Motor neuron (in vitro differentiated cells): Measurements from ENCODE around the gene ARHGDIG. TPM values are rescaled to one million over a fixed set of nuclear protein-coding genes. Genes with fewer than 3 reads are reported as not detected.
A peak's percentile ranks its signal among the peaks of the same experiment; 100 is the strongest.

Experiments
- ATAC-seq, 8 experiments: fragments of 200-7000 bp; cut with Tn5 transposase; replicated peaks in 6 of 8; 2 replicates each; pipeline ENCODE4 v1.8.0; 2021; ENCODE audit warnings: mild to moderate bottlenecking in 8 of 8, moderate library complexity in 8 of 8
- H3K27ac ChIP-seq, 2 donors: fragments of 250-450 bp; sonication (Bioruptor Pico); 2 replicates each; pipeline ENCODE4 v1.9.0; 2021; ENCODE audit warnings: antibody characterized with exemption in 2 of 2, mild to moderate bottlenecking in 2 of 2, moderate library complexity in 1 of 2
- H3K4me1 ChIP-seq, 2 donors: fragments of 250-450 bp; sonication (Bioruptor Pico); replicated peaks in 1 of 2; 2 replicates each; pipeline ENCODE4 v1.6.1; 2021; ENCODE audit warnings: antibody characterized with exemption in 2 of 2, mild to moderate bottlenecking in 2 of 2, moderate library complexity in 1 of 2
- H3K4me3 ChIP-seq, 5 donors: fragments of 250-450 bp; sonication (Bioruptor Pico); 2 replicates each; pipeline ENCODE4 v1.9.0; 2021; ENCODE audit warnings: antibody characterized with exemption in 5 of 5, mild to moderate bottlenecking in 5 of 5, moderate library complexity in 4 of 5
- WGBS, 10 experiments: fragments of 450-650 bp; shearing (Covaris generic); methylation state at CpG; one replicate each; pipeline ENCODE4 v1.0.0; 2022; 5-methylcytosine and 5-hydroxymethylcytosine counted together
- in situ Hi-C, 9 experiments: fragments of 400-800 bp; cut with MboI; loops; one replicate each; pipeline ENCODE4 v1.15.0; 2021; ENCODE audit warnings: low sequenced_read_pairs in 9 of 9, low pct_unique_long_range_greater_than_20kb in 2 of 9; ENCODE audit not compliant: unreplicated experiment in 9 of 9
- total RNA-seq, 8 experiments: library from RNA; unstranded; fragments of 300-600 nt; gene quantifications; 2 replicates each; pipeline versions ENCODE4 v1.2.3 to v1.2.4, GENCODE V29; 2022

ARHGDIG gene
- total RNA-seq, 8 experiments from 2014 or later: 0.25 to 55.2 (median 8.5) TPM

DNA sequence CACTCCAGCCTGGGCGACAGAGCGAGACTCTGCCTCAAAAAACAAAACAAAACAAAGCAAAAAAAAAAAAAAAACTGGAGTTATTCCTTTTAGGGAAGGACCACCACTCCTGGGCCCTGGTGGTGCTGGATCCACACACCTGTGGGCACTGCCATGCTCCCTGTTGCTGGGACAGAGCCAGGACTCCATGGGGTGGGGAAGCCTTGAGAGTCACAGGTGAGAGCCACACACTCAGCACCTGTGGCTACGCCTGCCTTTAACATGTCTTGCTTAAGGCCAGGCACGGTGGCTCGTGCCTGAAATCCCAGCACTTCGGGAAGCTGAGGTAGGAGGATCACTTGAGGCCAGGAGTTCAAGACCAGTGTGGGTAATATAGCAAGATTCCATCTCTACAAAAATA is 20.8 kb downstream of the ARHGDIG start:
- Histone ChIP-seq H3K4me1 (peaks cover 0 to 4% of the 10 kb centered on the region in 2 donors), H3K4me3 (no peak overlapping the region), H3K27ac (no peak overlapping the region)
- no peak for ATAC-seq
- WGBS, 10 experiments: 85 to 100% methylated on average over 2 to 4 of the region's 6 CpGs; no CpG with 5 or more reads in 8 of the 10 experiments
- in situ Hi-C loops: no loop called here

GRCh38 chr16:301950-302349 is 21.6 kb downstream of the ARHGDIG start:
- H3K4me3 ChIP-seq: no peak overlapping the region
- 96 to 100% (median 100%) methylated on average over 1 to 4 of the region's 13 CpGs; no CpG with 5 or more reads in 5 of the 10 experiments for WGBS, 10 experiments
- H3K4me1 ChIP-seq: peaks cover 0 to 8% of the 10 kb centered on the region in 2 donors
- ATAC-seq: no peak
- no peak overlapping the region for H3K27ac ChIP-seq
- in situ Hi-C loops: no loop called here

DNA sequence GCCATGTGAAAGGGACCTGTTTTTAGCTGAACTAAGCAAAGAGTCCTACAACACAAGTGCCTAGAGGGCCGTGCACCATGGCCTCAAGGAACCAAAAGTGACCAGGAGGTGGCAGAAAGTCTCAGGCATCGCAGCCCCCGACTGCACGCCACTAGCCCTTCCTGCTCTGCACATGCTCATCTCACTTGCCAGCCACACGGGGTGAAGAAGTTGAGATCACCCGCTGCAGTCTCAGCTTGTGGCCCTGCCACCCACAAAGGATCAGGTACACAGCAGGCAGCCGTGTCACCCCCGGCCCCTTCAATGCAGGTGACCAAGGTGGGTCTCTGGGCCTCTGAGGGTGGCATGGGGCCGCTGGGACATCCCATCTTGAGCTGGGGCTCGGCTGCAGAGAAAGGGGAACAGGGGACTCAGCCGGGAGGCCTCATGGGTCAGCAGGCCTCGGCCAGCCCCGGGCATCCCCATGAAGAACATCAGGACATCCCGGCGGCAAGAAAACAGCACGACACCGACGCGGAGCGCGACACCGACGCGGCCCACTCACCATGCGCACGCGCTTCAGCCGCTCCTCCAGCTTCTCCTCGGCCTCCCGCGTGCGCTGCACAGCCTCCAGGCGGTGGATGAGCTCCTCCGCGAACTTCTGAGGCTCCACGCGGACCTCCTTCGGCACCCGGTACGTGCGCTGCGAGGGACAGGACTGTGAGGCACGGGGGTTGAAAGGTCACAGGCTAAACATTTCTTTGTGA is 23.5 kb downstream of the ARHGDIG start:
- WGBS, 10 experiments: 60 to 94% (median 89%) methylated on average over 1 to 18 of the region's 43 CpGs; no CpG with 5 or more reads in 2 of the 10 experiments
- ATAC-seq: peak in 4 of 8 experiments; percentile 44 to 71 (median 60)
- Histone ChIP-seq H3K27ac (no peak overlapping the region), H3K4me1 (peaks cover 0 to 8% of the 10 kb centered on the region in 2 donors), H3K4me3 (no peak overlapping the region)
- in situ Hi-C loops: no loop called here

GRCh38 chr16:305916-306626 is 25.7 kb downstream of the ARHGDIG start:
- Histone ChIP-seq H3K4me3 (no peak overlapping the region), H3K4me1 (peaks cover 0 to 8% of the 10 kb centered on the region in 2 donors), H3K27ac (no peak overlapping the region)
- ATAC-seq: peak in 5 of 8 experiments; percentile 13 to 55 (median 32)
- WGBS, 10 experiments: 80 to 100% (median 89%) methylated on average over 1 to 10 of the region's 19 CpGs; no CpG with 5 or more reads in 3 of the 10 experiments
- in situ Hi-C loops: no loop called here

DNA sequence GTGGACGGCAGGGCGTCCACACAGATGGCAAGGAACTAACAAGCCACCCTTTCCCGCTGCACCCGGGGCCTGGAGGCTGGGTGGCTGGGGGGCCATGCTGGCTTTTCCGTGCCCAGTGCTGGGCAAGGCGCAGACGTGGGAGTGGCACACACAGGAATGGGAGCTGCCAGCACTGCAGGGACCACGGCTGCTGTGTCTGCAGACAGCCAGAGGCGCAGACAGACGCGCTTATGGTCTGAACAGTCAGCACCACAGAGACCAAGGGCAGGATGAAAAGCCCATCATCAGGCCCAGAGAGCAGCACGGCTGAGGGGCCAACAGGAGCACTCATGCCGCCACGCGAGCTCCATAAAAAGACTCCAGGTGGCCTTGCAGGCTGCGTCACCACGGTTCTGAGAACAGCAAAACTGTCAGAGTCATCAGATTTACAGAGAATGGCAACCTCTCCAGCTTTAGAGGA is 26.6 kb downstream of the ARHGDIG start:
- ATAC-seq: peak in 3 of 8 experiments; percentile 44 to 59 (median 48)
- Histone ChIP-seq H3K27ac (peak overlapping the region in 1 of 2 donors; percentile 25), H3K4me1 (peaks cover 0 to 8% of the 10 kb centered on the region in 2 donors), H3K4me3 (no peak overlapping the region)
- 40 to 90% (median 70%) methylated on average over 2 to 6 of the region's 17 CpGs; no CpG with 5 or more reads in 5 of the 10 experiments for WGBS, 10 experiments
- in situ Hi-C loops: no loop called here

DNA sequence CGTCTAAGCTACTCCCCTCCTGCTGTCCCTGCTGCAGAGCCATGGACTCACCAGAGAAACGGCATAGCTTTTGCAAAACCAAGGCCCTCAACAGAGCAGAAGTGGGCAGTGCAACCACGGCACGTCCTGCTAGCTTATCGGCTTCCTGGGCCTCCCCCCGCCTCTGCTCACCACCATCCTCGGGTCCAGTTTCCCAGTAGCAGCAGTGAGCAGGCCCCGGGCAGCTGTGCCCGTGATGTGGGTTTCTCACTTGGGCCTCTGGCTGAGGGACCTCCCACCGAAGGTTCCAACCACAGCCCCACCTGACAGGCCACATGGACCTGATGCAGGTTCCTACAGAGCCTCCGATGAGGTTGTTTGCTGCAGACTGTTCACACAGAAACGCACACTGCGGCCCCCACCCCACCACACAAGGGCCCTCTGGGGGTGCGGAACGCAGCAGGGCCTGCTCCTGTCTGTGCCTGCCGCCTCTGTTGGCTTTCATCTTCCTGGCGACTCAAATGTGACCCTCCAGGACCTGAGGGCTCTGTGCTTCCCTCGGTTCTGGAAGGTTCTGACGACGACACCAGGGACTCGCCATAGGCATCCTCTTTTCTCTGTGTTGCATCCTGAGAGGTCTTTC is 27.4 kb downstream of the ARHGDIG start:
- H3K4me1 ChIP-seq: peaks cover 0 to 8% of the 10 kb centered on the region in 2 donors
- no peak overlapping the region for H3K27ac ChIP-seq
- in situ Hi-C loops: no loop called here
- 73 to 100% (median 100%) methylated on average over 2 to 3 of the region's 21 CpGs; no CpG with 5 or more reads in 7 of the 10 experiments for WGBS, 10 experiments
- ATAC-seq: no peak
- no peak overlapping the region for H3K4me3 ChIP-seq

GRCh38 chr16:309476-309875 is 29.1 kb downstream of the ARHGDIG start:
- no peak for ATAC-seq
- no peak overlapping the region for H3K4me3 ChIP-seq

GRCh38 chr16:311725-312124 is 31.3 kb downstream of the ARHGDIG start:
- Histone ChIP-seq H3K4me1 (peaks cover 5 to 8% of the 10 kb centered on the region in 2 donors), H3K4me3 (no peak overlapping the region), H3K27ac (no peak overlapping the region)
- no peak for ATAC-seq
- in situ Hi-C loops: no loop called here
- 93 to 100% (median 100%) methylated on average over 1 to 6 of the region's 15 CpGs; no CpG with 5 or more reads in 7 of the 10 experiments for WGBS, 10 experiments

More at GRCh38 chr16:309476-309875, 29.1 kb downstream of the ARHGDIG start:
- peaks cover 0 to 10% of the 10 kb centered on the region in 2 donors for H3K4me1 ChIP-seq
- H3K27ac ChIP-seq: no peak overlapping the region
- WGBS, 10 experiments: 72 to 88% (median 85%) methylated on average over 1 to 4 of the region's 7 CpGs; no CpG with 5 or more reads in 6 of the 10 experiments
- in situ Hi-C loops: no loop called here

GRCh38 chr16:314351-314750 is 34.0 kb downstream of the ARHGDIG start:
- ATAC-seq: peak in 3 of 8 experiments; percentile 8 to 37 (median 21)
- peaks cover 5 to 8% of the 10 kb centered on the region in 2 donors for H3K4me1 ChIP-seq
- H3K27ac ChIP-seq: peak overlapping the region in 1 of 2 donors; percentile 9
- no peak overlapping the region for H3K4me3 ChIP-seq
- WGBS, 10 experiments: 87 to 96% (median 90%) methylated on average over 2 to 10 of the region's 16 CpGs; no CpG with 5 or more reads in 5 of the 10 experiments
- in situ Hi-C loops: no loop called here

- Histone ChIP-seq H3K4me1 (peaks cover 5 to 8% of the 10 kb centered on the region in 2 donors), H3K27ac (peak overlapping the region in 1 of 2 donors; percentile 9), H3K4me3 (no peak overlapping the region)
- ATAC-seq: peak in 5 of 8 experiments; percentile 45 to 65 (median 59)
- WGBS, 10 experiments: 12 to 74% (median 69%) methylated on average over 2 to 10 of the region's 14 CpGs; no CpG with 5 or more reads in 3 of the 10 experiments
- in situ Hi-C loops: no loop called here
These were observed 34.5 kb downstream of the ARHGDIG start for GRCh38 chr16:314795-315299.

- Histone ChIP-seq H3K27ac (no peak overlapping the region), H3K4me1 (peaks cover 5 to 8% of the 10 kb centered on the region in 2 donors), H3K4me3 (no peak overlapping the region)
- in situ Hi-C loops: no loop called here
- 90 to 100% (median 98%) methylated on average over 2 to 9 of the region's 19 CpGs; no CpG with 5 or more reads in 5 of the 10 experiments for WGBS, 10 experiments
- peak in 1 of 8 experiments; percentile 16 for ATAC-seq
These were observed 36.5 kb downstream of the ARHGDIG start for GRCh38 chr16:316741-317464.

GRCh38 chr16:317583-317982 is 37.2 kb downstream of the ARHGDIG start:
- Histone ChIP-seq H3K4me3 (no peak overlapping the region), H3K4me1 (peaks cover 5 to 8% of the 10 kb centered on the region in 2 donors), H3K27ac (no peak overlapping the region)
- WGBS, 10 experiments: 67 to 100% (median 100%) methylated on average over 1 to 4 of the region's 5 CpGs; no CpG with 5 or more reads in 3 of the 10 experiments
- no peak for ATAC-seq
- in situ Hi-C loops: no loop called here
